ENCODE results near the gene DDC.
"Not testable (repeated sequence)": the region's sequence is repeated elsewhere in the genome, so short reads cannot be mapped to it uniquely, and the experiment has no call there.

Gene DDC

DNA sequence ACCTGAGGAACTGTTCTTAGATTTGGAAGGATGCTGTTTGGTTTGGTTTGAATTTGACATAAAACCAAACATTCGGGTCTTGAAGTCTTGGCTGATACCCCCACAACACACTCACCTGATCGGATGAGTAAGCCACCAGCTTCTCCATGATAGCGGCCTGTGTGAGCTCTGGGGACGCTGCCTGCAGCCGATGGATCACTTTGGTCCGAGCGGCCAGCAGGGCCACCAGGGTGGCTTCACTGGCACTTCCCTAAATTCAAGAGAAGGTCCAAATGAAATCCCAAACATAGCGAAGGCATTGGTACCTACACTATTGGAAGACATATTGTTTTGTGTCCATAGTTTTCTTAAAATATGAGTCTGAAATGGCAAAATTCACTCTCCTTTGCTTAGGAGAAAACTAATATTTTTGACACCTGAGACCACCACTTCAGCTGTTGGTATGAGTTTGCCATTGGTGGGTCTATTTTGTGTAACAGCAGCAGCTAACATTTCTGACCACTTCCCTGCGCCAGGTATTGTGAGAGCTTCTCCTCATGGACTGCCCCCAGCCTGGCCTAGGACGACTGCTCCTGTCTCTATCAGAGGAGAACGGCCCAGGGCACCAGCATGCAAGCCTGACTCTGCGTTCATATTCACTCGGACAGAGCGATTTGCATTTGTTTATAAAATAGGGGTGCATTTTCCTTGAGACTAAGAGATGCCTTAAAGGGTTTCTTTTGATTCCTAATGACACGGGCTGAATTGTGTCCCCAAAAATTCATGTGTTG, 35.9 kb downstream of the DDC start:
- TF ChIP-seq, protein P1, sequence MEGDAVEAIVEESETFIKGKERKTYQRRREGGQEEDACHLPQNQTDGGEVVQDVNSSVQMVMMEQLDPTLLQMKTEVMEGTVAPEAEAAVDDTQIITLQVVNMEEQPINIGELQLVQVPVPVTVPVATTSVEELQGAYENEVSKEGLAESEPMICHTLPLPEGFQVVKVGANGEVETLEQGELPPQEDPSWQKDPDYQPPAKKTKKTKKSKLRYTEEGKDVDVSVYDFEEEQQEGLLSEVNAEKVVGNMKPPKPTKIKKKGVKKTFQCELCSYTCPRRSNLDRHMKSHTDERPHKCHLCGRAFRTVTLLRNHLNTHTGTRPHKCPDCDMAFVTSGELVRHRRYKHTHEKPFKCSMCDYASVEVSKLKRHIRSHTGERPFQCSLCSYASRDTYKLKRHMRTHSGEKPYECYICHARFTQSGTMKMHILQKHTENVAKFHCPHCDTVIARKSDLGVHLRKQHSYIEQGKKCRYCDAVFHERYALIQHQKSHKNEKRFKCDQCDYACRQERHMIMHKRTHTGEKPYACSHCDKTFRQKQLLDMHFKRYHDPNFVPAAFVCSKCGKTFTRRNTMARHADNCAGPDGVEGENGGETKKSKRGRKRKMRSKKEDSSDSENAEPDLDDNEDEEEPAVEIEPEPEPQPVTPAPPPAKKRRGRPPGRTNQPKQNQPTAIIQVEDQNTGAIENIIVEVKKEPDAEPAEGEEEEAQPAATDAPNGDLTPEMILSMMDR (conservative IDR thresholded peaks at IDR 0.05; ENCODE audit: low read depth), result no peak
- no peak overlapping the region for H3K27ac ChIP-seq
- CTCF ChIA-PET, result no interaction called here
- POLR2A ChIA-PET (ENCODE audit: low non-redundant PET), result no interaction called here
- no peak for DNase-seq (ENCODE audit: low spot score)

DNA sequence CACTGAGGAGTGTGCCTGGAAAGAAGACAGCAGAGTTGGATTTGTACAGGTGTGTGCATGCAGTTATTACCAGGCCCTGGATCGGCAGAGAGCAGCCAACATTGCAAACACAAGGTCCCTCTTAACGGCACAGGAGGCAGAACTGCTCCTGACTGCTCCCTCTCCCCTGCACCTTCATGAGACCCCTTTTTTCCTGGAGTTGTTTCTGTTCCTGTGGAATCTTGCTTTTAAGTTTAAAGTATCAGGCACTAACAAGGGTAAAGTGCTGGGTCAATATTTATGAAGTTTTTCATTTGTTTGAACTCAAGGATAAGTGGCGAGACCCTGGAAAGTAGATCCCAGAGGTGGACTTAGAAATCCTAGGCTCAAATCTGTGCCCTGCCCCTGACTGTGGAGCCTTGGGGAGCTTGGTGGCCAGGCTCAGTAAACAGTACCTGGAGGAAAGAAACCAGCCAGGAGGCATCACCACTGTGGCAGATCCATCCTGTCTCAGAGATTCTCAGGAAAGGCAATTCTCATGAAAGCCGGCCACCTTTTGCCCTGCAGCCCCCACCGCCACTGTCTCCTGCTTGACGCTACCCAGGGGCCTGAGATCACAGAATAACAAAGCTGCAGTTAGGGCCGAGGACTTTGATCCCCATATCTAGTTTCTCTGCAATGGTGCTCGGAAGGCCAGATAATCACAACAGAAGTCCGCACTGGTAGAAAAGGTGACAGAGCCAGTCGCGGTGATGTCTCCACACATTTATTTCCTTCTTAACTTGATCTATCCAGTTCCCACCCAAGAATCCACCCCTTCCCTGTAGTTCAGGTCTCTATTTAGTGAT, 36.7 kb downstream of the DDC start:
- ChIA-PET POLR2A (ENCODE audit: low non-redundant PET) (no interaction called here), CTCF (no interaction called here)
- no peak for DNase-seq (ENCODE audit: low spot score)
- no peak overlapping the region for H3K27ac ChIP-seq
- TF ChIP-seq, protein P1 (conservative IDR thresholded peaks at IDR 0.05; ENCODE audit: low read depth), result no peak

DNA sequence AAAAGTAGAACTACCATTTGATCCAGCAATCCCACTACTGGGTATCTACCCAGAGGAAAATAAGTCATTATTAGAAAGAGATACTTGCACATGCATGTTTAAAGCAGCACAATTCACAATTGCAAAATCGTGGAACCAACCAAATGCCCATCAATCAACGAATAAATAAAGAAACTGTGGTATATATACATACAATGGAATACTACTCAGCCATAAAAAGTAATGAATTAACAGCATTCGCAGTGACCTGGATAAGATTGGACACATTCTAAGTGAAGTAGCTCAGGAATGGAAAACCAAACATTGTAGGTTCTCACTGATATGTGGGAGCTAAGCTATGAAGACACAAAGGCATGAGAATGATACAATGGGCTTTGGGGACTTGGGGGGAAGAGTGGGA, 45.9 kb downstream of the DDC start:
- POLR2A ChIA-PET (ENCODE audit: low non-redundant PET); CTCF ChIA-PET; H3K27ac ChIP-seq; DNase-seq (ENCODE audit: low spot score): not testable (repeated sequence)

DNA sequence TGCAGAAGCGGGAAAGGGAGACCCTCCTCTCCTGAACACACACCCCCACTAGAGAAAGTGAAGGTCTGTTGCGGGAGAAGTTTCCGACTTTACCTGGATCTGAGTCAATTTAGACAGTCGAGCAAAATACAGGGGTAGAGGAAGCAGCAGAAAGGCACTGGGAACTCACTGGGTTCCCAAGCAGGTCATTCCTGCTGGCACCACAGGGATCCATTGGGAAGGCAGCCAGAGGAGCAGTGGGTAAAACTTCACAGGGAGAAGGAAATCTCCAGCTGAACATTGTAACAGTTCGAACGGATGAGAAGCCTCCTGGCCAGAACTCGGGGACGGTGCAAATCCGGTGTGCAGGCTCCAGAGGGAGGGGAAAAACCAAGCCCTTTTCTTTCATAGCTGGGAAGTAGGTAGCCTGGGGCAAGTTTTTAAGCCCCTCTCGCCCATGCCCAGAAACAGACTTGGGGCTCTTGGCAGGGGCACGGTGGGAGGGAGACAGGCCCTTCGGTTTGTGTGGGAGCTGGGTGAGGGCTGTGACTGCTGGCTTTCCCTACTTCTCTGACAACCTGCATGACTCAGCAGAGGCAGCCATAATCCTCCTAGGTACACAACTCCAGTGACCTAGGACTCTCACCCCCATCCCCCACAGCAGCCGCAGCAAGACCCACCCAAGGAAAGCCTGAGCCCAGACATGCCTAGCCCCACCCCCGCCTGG, 51.9 kb downstream of the DDC start:
- H3K27ac ChIP-seq, result no peak overlapping the region
- TF ChIP-seq, protein P1 (conservative IDR thresholded peaks at IDR 0.05; ENCODE audit: low read depth), result no peak
- DNase-seq (ENCODE audit: low spot score), result no peak
- ChIA-PET CTCF (no interaction called here), POLR2A (ENCODE audit: low non-redundant PET) (no interaction called here)

DNA sequence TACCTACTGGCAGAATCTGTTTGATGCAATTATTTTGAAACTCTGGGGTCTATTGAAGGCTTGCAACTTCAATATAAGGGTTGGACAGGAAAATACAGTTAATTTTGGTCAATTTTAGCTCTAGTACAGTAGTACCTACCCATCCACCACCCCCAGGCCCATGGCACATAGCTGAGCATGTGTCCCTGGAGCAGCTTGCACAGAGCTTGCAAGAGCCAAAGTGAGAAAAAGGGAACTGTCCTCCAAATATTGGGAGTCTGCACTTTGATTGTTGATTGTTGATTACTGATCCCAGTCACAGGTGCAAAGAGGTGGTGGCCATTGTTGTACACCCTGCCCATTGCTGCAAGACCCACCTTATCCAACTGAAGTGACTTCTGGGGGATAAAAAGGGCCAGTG, 52.8 kb downstream of the DDC start:
- no peak overlapping the region for H3K27ac ChIP-seq
- TF ChIP-seq, protein P1 (conservative IDR thresholded peaks at IDR 0.05; ENCODE audit: low read depth), result no peak
- POLR2A ChIA-PET (ENCODE audit: low non-redundant PET), result no interaction called here
- CTCF ChIA-PET, result no interaction called here
- DNase-seq (ENCODE audit: low spot score), result no peak

DNA sequence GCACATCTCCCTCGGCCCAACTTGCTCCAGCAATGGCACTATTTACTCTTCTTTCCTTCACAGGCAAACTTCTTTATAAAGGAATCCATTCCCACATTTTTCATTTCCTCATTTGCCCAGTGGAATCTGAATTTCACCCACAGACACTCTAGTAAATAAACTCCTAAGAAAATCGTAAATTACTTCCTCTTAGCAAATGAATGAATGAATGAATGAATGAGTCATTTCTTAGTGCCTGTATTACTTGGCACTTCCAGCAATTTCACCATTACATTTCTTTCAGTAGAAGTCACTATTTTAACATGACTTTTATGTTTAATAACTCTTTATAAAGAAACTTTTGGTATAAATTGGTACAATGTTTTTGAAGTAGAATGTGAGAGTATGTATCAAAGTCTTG, 55.7 kb downstream of the DDC start:
- H3K27ac ChIP-seq, result no peak overlapping the region
- no peak for DNase-seq (ENCODE audit: low spot score)
- CTCF ChIA-PET, result no interaction called here
- POLR2A ChIA-PET (ENCODE audit: low non-redundant PET), result no interaction called here
- TF ChIP-seq, protein P1 (conservative IDR thresholded peaks at IDR 0.05; ENCODE audit: low read depth), result no peak
